Esophagus (tissue), 2 donors: ENCODE measurements around the gene ACP2. TPM values are rescaled to one million over a fixed set of nuclear protein-coding genes. Genes with fewer than 3 reads are reported as not detected.
A peak's percentile ranks its signal among the peaks of the same experiment; 100 is the strongest.

Experiments
- H3K27ac ChIP-seq, 2 donors: one replicate each; pipeline ENCODE4 v1.5.1; 2013; ENCODE audit warnings: low read depth in 2 of 2, mild to moderate bottlenecking in 2 of 2, inconsistent platforms in 1 of 2, low read length in 1 of 2, moderate library complexity in 1 of 2
- H3K27me3 ChIP-seq, 2 donors: one replicate each; pipeline ENCODE4 v1.6.1; 2013; ENCODE audit warnings: low read length in 2 of 2, control low read depth in 1 of 2, mild to moderate bottlenecking in 1 of 2; ENCODE audit not compliant: insufficient read depth in 2 of 2, control insufficient read depth in 1 of 2
- H3K36me3 ChIP-seq, 2 donors: one replicate each; pipeline ENCODE4 v1.6.1; 2013; ENCODE audit warnings: low read length in 1 of 2; ENCODE audit not compliant: control insufficient read depth in 2 of 2, insufficient read depth in 2 of 2
- H3K4me1 ChIP-seq, 2 donors: one replicate each; pipeline ENCODE4 v1.6.1; 2013; ENCODE audit warnings: low read length in 1 of 2; ENCODE audit not compliant: control insufficient read depth in 2 of 2, insufficient read depth in 2 of 2
- H3K4me3 ChIP-seq, 2 donors: one replicate each; pipeline ENCODE4 v1.5.1; 2013; ENCODE audit warnings: low read length in 2 of 2, mild to moderate bottlenecking in 2 of 2, low read depth in 1 of 2, moderate library complexity in 1 of 2
- H3K9me3 ChIP-seq, 2 donors: one replicate each; pipeline ENCODE4 v1.6.1; 2013; ENCODE audit warnings: mild to moderate bottlenecking in 2 of 2, low read depth in 1 of 2, low read length in 1 of 2, moderate library complexity in 1 of 2; ENCODE audit not compliant: control insufficient read depth in 2 of 2, insufficient read depth in 1 of 2
- WGBS, 2 donors: extraction: QIAGEN DNeasy Blood & Tissue Kit; methylation state at CpG; one replicate each; pipeline ENCODE4 v1.1.7; 2013; 5-methylcytosine and 5-hydroxymethylcytosine counted together
- polyA plus RNA-seq, 2 donors: library from polyadenylated mRNA; stranded (reverse); fragments of 200-250 nt; gene quantifications; one replicate each; pipeline ENCODE4 v1.2.3, GENCODE V29; 2013
- donor health status: healthy with polysubstance abuse.
- donor health status: Bipolar disorder and iron deficiency.

Gene ACP2
- polyA plus RNA-seq, 2 donors, result 10.7 to 14.4 TPM

- Histone ChIP-seq H3K27ac (peak within 1 kb of the TSS; percentile 90 to 93), H3K9me3 (no peaks in the 10 kb centered on the region), H3K4me3 (peak within 1 kb of the TSS; percentile 80 to 82), H3K36me3 (peaks cover 2 to 7% of the 10 kb centered on the region in 2 donors), H3K4me1 (peaks cover 0 to 10% of the 10 kb centered on the region in 2 donors), H3K27me3 (no peaks in the 10 kb centered on the region)
- WGBS, 2 donors, result 1% methylated on average over 57 of the region's 57 CpGs
Measured at GRCh38 chr11:47269829-47270305, 21.3 kb upstream of the ACP2 start, which contains the start of gene MADD. Gene MADD (plus strand): TSS chr11:47270133.

GRCh38 chr11:47269002-47269828, 20.6 kb upstream of the ACP2 start:
- peak overlapping the region; percentile 80 to 82 for H3K4me3 ChIP-seq
- peak overlapping the region; percentile 90 to 93 for H3K27ac ChIP-seq
- 1% methylated on average over 49 to 52 of the region's 52 CpGs for WGBS, 2 donors
- peaks cover 0 to 10% of the 10 kb centered on the region in 2 donors for H3K4me1 ChIP-seq
- no peaks in the 10 kb centered on the region for H3K9me3 ChIP-seq
- H3K36me3 ChIP-seq, result peaks cover 0 to under 1% of the 10 kb centered on the region in 2 donors
- no peaks in the 10 kb centered on the region for H3K27me3 ChIP-seq

- H3K4me3 ChIP-seq, result peak overlapping the region; percentile 80 to 82
- H3K27ac ChIP-seq, result peak overlapping the region; percentile 90 to 93
- H3K27me3 ChIP-seq, result no peaks in the 10 kb centered on the region
- H3K9me3 ChIP-seq, result no peaks in the 10 kb centered on the region
- no peaks in the 10 kb centered on the region for H3K36me3 ChIP-seq
- WGBS, 2 donors, result 51 to 55% methylated on average over 13 of the region's 13 CpGs
- peaks cover 0 to 10% of the 10 kb centered on the region in 2 donors for H3K4me1 ChIP-seq
Measured at GRCh38 chr11:47268448-47269001, 19.9 kb upstream of the ACP2 start.

GRCh38 chr11:47267876-47268275, 19.3 kb upstream of the ACP2 start:
- no peaks in the 10 kb centered on the region for H3K36me3 ChIP-seq
- H3K9me3 ChIP-seq, result no peaks in the 10 kb centered on the region
- no peaks in the 10 kb centered on the region for H3K27me3 ChIP-seq
- H3K4me3 ChIP-seq, result no peak overlapping the region
- 68 to 73% methylated on average over 6 of the region's 6 CpGs for WGBS, 2 donors
- H3K27ac ChIP-seq, result peak overlapping the region in 1 of 2 donors; percentile 90
- H3K4me1 ChIP-seq, result peaks cover 0 to 10% of the 10 kb centered on the region in 2 donors

- no peaks in the 10 kb centered on the region for H3K27me3 ChIP-seq
- H3K27ac ChIP-seq, result no peak overlapping the region
- no peak overlapping the region for H3K4me3 ChIP-seq
- H3K36me3 ChIP-seq, result peaks cover 3 to 5% of the 10 kb centered on the region in 2 donors
- H3K4me1 ChIP-seq, result peaks cover 0 to 8% of the 10 kb centered on the region in 2 donors
- WGBS, 2 donors, result 74 to 75% methylated on average over 4 of the region's 4 CpGs
- H3K9me3 ChIP-seq, result no peaks in the 10 kb centered on the region
Measured at GRCh38 chr11:47264521-47264920, 15.9 kb upstream of the ACP2 start.

- H3K27me3 ChIP-seq, result no peaks in the 10 kb centered on the region
Measured at GRCh38 chr11:47264119-47264518, 15.5 kb upstream of the ACP2 start.

GRCh38 chr11:47261291-47261800, 12.7 kb upstream of the ACP2 start:
- WGBS, 2 donors, result 87 to 90% methylated on average over 22 of the region's 22 CpGs
- peaks cover 3 to 4% of the 10 kb centered on the region in 2 donors for H3K4me1 ChIP-seq
- peaks cover 3 to 5% of the 10 kb centered on the region in 2 donors for H3K36me3 ChIP-seq
- H3K4me3 ChIP-seq, result no peak overlapping the region
- H3K27ac ChIP-seq, result no peak overlapping the region
- H3K9me3 ChIP-seq, result no peaks in the 10 kb centered on the region
- no peaks in the 10 kb centered on the region for H3K27me3 ChIP-seq

More at GRCh38 chr11:47264119-47264518, 15.5 kb upstream of the ACP2 start:
- Histone ChIP-seq H3K4me3 (no peak overlapping the region), H3K36me3 (peaks cover 3 to 5% of the 10 kb centered on the region in 2 donors), H3K9me3 (no peaks in the 10 kb centered on the region), H3K27ac (no peak overlapping the region), H3K4me1 (peaks cover 0 to 8% of the 10 kb centered on the region in 2 donors)
- 93 to 96% methylated on average over 6 of the region's 6 CpGs for WGBS, 2 donors

GRCh38 chr11:47260366-47260765, 11.8 kb upstream of the ACP2 start:
- H3K27ac ChIP-seq, result no peak overlapping the region
- peaks cover 3 to 5% of the 10 kb centered on the region in 2 donors for H3K36me3 ChIP-seq
- H3K27me3 ChIP-seq, result no peaks in the 10 kb centered on the region
- H3K4me1 ChIP-seq, result peaks cover 3 to 4% of the 10 kb centered on the region in 2 donors
- H3K9me3 ChIP-seq, result no peaks in the 10 kb centered on the region
- no peak overlapping the region for H3K4me3 ChIP-seq
- 89 to 93% methylated on average over 19 of the region's 19 CpGs for WGBS, 2 donors

GRCh38 chr11:47259232-47259977, 10.8 kb upstream of the ACP2 start:
- Histone ChIP-seq H3K4me3 (no peak overlapping the region), H3K27ac (no peak overlapping the region), H3K4me1 (peaks cover 3 to 4% of the 10 kb centered on the region in 2 donors), H3K9me3 (no peaks in the 10 kb centered on the region), H3K27me3 (no peaks in the 10 kb centered on the region), H3K36me3 (peaks cover 3 to 5% of the 10 kb centered on the region in 2 donors)
- 46 to 48% methylated on average over 10 of the region's 10 CpGs for WGBS, 2 donors
